Measurements from ENCODE around the gene GDPD5.

GRCh38 chr11:75522286-75523044 is 3.3 kb downstream of the GDPD5 start:
- no peak for TF ChIP-seq CTCF (IDR thresholded peaks at IDR 0.05)
- TF ChIP-seq EP300 (IDR thresholded peaks at IDR 0.05) = no peak

Measured in ovary (tissue), 3 donors.